K562 (cell line): ENCODE measurements around the gene TRIM14. TPM values are rescaled to one million over a fixed set of nuclear protein-coding genes. Genes with fewer than 3 reads are reported as not detected.
A peak's percentile ranks its signal among the peaks of the same experiment; 100 is the strongest.

ENCODE experiments used
- ARNT ChIP-seq, 2 experiments: fragments of 450-650 bp; IDR thresholded peaks; 2 replicates each; pipeline ENCODE4 v1.6.1; 2016; ENCODE audit warnings: mild to moderate bottlenecking in 1 of 2
- CCNT2 ChIP-seq: IDR thresholded peaks from 2 replicates; pipeline ENCODE4 v1.6.1; 2011; ENCODE audit warnings: borderline replicate concordance, low read depth, mild to moderate bottlenecking, moderate library complexity, mixed read lengths, low read length; ENCODE audit not compliant: insufficient read length; ENCODE audit errors: extremely low read depth
- DDX20 ChIP-seq: fragments of 450-650 bp; IDR thresholded peaks from 2 replicates; pipeline ENCODE4 v1.6.1; 2016; ENCODE audit warnings: missing genetic modification characterization, low read depth, mild to moderate bottlenecking, missing compliant biosample characterization, moderate library complexity
- FOXM1 ChIP-seq, 2 experiments: fragments of 450-650 bp in 1 of 2; sonication (generic) in 1 of 2; formaldehyde crosslinking in 1 of 2; IDR thresholded peaks; 2 replicates each; pipeline versions ENCODE4 v1.6.1 to v1.9.0; 2017 to 2022; ENCODE audit warnings: low read depth in 2 of 2, mild to moderate bottlenecking in 2 of 2, missing genetic modification reagents in 1 of 2, moderate library complexity in 1 of 2
- MEIS2 ChIP-seq: fragments of 450-650 bp; IDR thresholded peaks from 2 replicates; pipeline ENCODE4 v1.6.1; 2014; ENCODE audit warnings: mild to moderate bottlenecking; ENCODE audit not compliant: partially characterized antibody
- NFIC ChIP-seq: fragments of 450-650 bp; IDR thresholded peaks from 2 replicates; pipeline ENCODE4 v1.6.1; 2017; ENCODE audit warnings: mild to moderate bottlenecking, inconsistent platforms
- PBX2 ChIP-seq, 2 experiments: IDR thresholded peaks in 1 of 2; conservative IDR thresholded peaks in 1 of 2; 2 replicates each; pipeline ENCODE4 v1.6.1; 2016; ENCODE audit warnings: low read depth in 2 of 2, mild to moderate bottlenecking in 1 of 2, missing compliant biosample characterization in 1 of 2, missing genetic modification characterization in 1 of 2, moderate library complexity in 1 of 2
- POLR2AphosphoS2 ChIP-seq: IDR thresholded peaks from 2 replicates; pipeline ENCODE4 v1.6.1; 2012; ENCODE audit warnings: low read length, improper control_type of control experiment
- POLR2B ChIP-seq: fragments of 450-650 bp; IDR thresholded peaks from 2 replicates; pipeline ENCODE4 v1.6.1; 2018; ENCODE audit warnings: low read depth; ENCODE audit not compliant: partially characterized antibody
- POLR2H ChIP-seq: IDR thresholded peaks from 2 replicates; pipeline ENCODE4 v1.6.1; 2016; ENCODE audit warnings: missing genetic modification characterization, low read depth, mild to moderate bottlenecking, control low read depth, missing compliant biosample characterization, moderate library complexity
- PTTG1 ChIP-seq: fragments of 450-650 bp; IDR thresholded peaks from 2 replicates; pipeline ENCODE4 v1.6.1; 2016; ENCODE audit warnings: low read depth, mild to moderate bottlenecking, missing genetic modification characterization, missing compliant biosample characterization
- SMAD1 ChIP-seq: fragments of 150-350 bp; IDR thresholded peaks from 2 replicates; pipeline ENCODE4 v1.6.1; 2014; ENCODE audit warnings: low read length, low read depth; ENCODE audit not compliant: partially characterized antibody
- TBP ChIP-seq: optimal IDR thresholded peaks from 2 replicates; pipeline ENCODE3; 2011; ENCODE audit warnings: low read depth, low read length, improper control_type of control experiment
- ZNF133 ChIP-seq: fragments of 250-450 bp; sonication (Bioruptor Pico); IDR thresholded peaks from 2 replicates; pipeline ENCODE4 v1.4.0; 2020; ENCODE audit warnings: mild to moderate bottlenecking
- ZNF175 ChIP-seq: fragments of 200-800 bp; sonication (Bioruptor generic); IDR thresholded peaks from 2 replicates; pipeline ENCODE4 v1.6.1; 2016; ENCODE audit warnings: low read depth, mild to moderate bottlenecking, missing genetic modification characterization, missing compliant biosample characterization
- ZNF766 ChIP-seq: fragments of 200-800 bp; sonication (Bioruptor generic); conservative IDR thresholded peaks from 2 replicates; pipeline ENCODE4 v1.6.1; 2016; ENCODE audit warnings: missing genetic modification characterization, missing compliant biosample characterization
- polyA plus RNA-seq, 8 experiments: library from polyadenylated mRNA; depleted of rRNA in 4 of 8; stranded (reverse) in 5 of 8; unstranded in 3 of 8; fragments of >200 nt; fragmentation: Nextera tagmentation in 2 of 8; fragmentation: Illumina TruSeq in 1 of 8; extraction: Ambion mirVana in 2 of 8; extraction: Trizol in 1 of 8; gene quantifications; 2 replicates each; pipeline versions ENCODE4 v1.2.1 to v1.2.3, GENCODE V29; 2011 to 2014; ENCODE audit warnings: inconsistent platforms in 1 of 8, missing spikeins in 1 of 8
- total RNA-seq, 7 experiments: library from RNA; depleted of rRNA in 6 of 7; stranded (reverse); fragments of >200 nt in 6 of 7; fragmentation: Illumina TruSeq in 2 of 7; extraction: Trizol in 2 of 7; gene quantifications; 2 replicates each; pipeline versions ENCODE4 v1.2.1 to v1.2.3, GENCODE V29; 2011 to 2021; ENCODE audit warnings: low replicate concordance in 1 of 7
- TF ChIP-seq, protein P1 (sequence below): IDR thresholded peaks from 2 replicates; pipeline ENCODE4 v1.6.1; 2011; ENCODE audit warnings: borderline replicate concordance, low read depth, mild to moderate bottlenecking, moderate library complexity, low read length; ENCODE audit not compliant: insufficient read depth, poor library complexity, severe bottlenecking
- TF ChIP-seq, protein P2 (sequence below): fragments of 200-800 bp; sonication (Bioruptor generic); IDR thresholded peaks from 2 replicates; pipeline ENCODE4 v1.6.1; 2017; ENCODE audit warnings: missing genetic modification characterization, missing compliant biosample characterization

The TRIM14 gene
- total and polyA plus RNA-seq, 9 of the 15 experiments (the other 6 are each of a cell fraction or from before 2014, with no cell fraction given): 7.6 to 41.0 (median 17.9) TPM

- TF ChIP-seq, protein P1, sequence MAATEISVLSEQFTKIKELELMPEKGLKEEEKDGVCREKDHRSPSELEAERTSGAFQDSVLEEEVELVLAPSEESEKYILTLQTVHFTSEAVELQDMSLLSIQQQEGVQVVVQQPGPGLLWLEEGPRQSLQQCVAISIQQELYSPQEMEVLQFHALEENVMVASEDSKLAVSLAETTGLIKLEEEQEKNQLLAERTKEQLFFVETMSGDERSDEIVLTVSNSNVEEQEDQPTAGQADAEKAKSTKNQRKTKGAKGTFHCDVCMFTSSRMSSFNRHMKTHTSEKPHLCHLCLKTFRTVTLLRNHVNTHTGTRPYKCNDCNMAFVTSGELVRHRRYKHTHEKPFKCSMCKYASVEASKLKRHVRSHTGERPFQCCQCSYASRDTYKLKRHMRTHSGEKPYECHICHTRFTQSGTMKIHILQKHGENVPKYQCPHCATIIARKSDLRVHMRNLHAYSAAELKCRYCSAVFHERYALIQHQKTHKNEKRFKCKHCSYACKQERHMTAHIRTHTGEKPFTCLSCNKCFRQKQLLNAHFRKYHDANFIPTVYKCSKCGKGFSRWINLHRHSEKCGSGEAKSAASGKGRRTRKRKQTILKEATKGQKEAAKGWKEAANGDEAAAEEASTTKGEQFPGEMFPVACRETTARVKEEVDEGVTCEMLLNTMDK: peak; percentile 63
- peak; percentile 100 for TF ChIP-seq FOXM1 (IDR thresholded peaks at IDR 0.05; ENCODE audit: low read depth)
- TF ChIP-seq FOXM1 (CRISPR knock-in tag; IDR thresholded peaks at IDR 0.05; ENCODE audit: low read depth): peak; percentile 98
- TF ChIP-seq, protein P2, sequence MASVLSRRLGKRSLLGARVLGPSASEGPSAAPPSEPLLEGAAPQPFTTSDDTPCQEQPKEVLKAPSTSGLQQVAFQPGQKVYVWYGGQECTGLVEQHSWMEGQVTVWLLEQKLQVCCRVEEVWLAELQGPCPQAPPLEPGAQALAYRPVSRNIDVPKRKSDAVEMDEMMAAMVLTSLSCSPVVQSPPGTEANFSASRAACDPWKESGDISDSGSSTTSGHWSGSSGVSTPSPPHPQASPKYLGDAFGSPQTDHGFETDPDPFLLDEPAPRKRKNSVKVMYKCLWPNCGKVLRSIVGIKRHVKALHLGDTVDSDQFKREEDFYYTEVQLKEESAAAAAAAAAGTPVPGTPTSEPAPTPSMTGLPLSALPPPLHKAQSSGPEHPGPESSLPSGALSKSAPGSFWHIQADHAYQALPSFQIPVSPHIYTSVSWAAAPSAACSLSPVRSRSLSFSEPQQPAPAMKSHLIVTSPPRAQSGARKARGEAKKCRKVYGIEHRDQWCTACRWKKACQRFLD (CRISPR knock-in tag): peak; percentile 89
- TF ChIP-seq DDX20 (tag): 0 out of 2 replicates have a peak, but pooled peaks have one; percentile 24
- TF ChIP-seq ARNT (IDR thresholded peaks at IDR 0.05): peak in 1 of 2 experiments; percentile 16; a peak in 1 of 4 replicates
- peak; percentile 71 for TF ChIP-seq SMAD1
- peak; percentile 73; the same call in 1 of the 2 replicates for TF ChIP-seq POLR2AphosphoS2
- peak; percentile 36 for TF ChIP-seq MEIS2
- peak; percentile 53 for TF ChIP-seq TBP
- peak; percentile 92 for TF ChIP-seq POLR2H (tag)
- peak; percentile 67; the same call in 1 of the 2 replicates for TF ChIP-seq NFIC
- TF ChIP-seq PTTG1 (tag): peak; percentile 68; the same call in 1 of the 2 replicates
- no peak for TF ChIP-seq ZNF133 (CRISPR knock-in tag)
- no peak for TF ChIP-seq CCNT2
- TF ChIP-seq ZNF766 (CRISPR knock-in tag): peak; percentile 94
- peak; percentile 83; the same call in 1 of the 2 replicates for TF ChIP-seq ZNF175
- no peak for TF ChIP-seq PBX2 (CRISPR knock-in tag; IDR thresholded peaks at IDR 0.05; ENCODE audit: low read depth)
- TF ChIP-seq PBX2 (tag; conservative IDR thresholded peaks at IDR 0.05; ENCODE audit: low read depth): peak; percentile 68
- peak; percentile 93 for TF ChIP-seq POLR2B
These were observed 73.5 kb downstream of the TRIM14 start (continued) for GRCh38 chr9:98045234-98046179.
